HUDEP-2 (cell line): ENCODE results near the gene CALML3.
A peak's percentile ranks its signal among the peaks of the same experiment; 100 is the strongest.
"Not testable (repeated sequence)": the region's sequence is repeated elsewhere in the genome, so short reads cannot be mapped to it uniquely, and the experiment has no call there.

Source experiments
- DNase-seq, 76 experiments: peaks; one replicate each; lab custom pipeline; 2025; ENCODE audit not compliant: unreplicated experiment in 76 of 76; lab: John Stamatoyannopoulos, UW

The CALML3 gene

GRCh38 chr10:5552376-5553321 is 27.9 kb downstream of the CALML3 start:
- no peak for DNase-seq

DNA sequence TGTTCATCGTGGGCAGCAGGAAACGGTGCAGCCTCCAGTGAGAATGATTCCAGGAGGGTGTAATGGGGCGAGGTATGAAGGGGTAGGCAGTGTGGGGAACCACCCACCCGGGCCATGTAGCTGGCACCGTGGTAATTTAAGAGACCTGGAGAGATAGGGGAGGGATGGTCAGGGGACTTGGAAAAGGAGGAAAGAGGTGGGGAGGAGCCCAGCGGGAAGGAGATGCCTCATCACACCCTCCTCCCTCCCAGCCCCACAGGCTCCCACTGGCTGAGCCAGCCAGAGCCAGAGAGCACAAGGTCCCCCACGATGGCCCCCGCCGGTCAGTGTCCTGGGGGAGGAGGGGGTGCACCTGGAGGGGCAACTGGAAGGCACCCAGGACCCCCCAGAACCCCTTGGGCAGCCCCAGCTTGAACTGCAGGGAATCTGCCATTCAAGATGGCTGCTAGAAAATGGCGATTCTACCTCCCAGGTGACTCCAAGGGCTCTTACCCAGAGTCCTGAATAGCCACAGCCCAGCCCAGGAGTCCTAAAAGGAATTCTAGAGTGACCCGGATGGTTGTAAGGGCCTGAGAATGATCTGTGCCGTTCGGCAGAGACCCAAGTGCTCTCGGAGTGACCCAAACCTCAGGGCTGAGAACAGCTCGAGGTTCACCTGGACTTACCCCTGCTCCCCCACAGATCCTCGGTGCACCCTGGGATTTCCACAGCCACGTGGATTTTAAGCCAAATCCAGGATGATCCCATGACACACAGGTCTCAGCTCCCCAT is 28.8 kb downstream of the CALML3 start:
- no peak for DNase-seq

GRCh38 chr10:5555021-5555510 is 30.3 kb downstream of the CALML3 start:
- no peak for DNase-seq

DNA sequence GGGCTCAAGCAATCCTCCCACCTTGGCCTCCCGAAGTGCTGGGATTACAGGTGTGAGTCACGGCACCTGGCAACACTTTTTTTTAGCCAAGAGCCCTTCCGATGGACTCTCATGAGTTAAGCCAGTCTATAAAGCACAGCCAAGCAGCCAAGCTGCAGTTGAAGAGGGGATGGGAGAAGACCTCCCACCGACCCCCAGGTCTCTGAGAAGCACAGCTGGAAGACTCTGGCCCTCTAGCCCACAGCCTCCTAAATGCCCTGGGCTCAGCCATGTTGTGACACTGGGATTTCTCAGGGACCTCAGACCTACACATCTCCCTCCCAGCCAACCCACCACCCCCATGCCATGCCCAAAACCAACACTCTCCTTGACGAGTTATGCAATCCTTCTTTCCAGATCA is 31.1 kb downstream of the CALML3 start:
- no peak for DNase-seq

GRCh38 chr10:5556576-5556975 is 31.8 kb downstream of the CALML3 start:
- DNase-seq: no peak

- DNase-seq: no peak
Observed at GRCh38 chr10:5557040-5557721, 32.4 kb downstream of the CALML3 start.

DNA sequence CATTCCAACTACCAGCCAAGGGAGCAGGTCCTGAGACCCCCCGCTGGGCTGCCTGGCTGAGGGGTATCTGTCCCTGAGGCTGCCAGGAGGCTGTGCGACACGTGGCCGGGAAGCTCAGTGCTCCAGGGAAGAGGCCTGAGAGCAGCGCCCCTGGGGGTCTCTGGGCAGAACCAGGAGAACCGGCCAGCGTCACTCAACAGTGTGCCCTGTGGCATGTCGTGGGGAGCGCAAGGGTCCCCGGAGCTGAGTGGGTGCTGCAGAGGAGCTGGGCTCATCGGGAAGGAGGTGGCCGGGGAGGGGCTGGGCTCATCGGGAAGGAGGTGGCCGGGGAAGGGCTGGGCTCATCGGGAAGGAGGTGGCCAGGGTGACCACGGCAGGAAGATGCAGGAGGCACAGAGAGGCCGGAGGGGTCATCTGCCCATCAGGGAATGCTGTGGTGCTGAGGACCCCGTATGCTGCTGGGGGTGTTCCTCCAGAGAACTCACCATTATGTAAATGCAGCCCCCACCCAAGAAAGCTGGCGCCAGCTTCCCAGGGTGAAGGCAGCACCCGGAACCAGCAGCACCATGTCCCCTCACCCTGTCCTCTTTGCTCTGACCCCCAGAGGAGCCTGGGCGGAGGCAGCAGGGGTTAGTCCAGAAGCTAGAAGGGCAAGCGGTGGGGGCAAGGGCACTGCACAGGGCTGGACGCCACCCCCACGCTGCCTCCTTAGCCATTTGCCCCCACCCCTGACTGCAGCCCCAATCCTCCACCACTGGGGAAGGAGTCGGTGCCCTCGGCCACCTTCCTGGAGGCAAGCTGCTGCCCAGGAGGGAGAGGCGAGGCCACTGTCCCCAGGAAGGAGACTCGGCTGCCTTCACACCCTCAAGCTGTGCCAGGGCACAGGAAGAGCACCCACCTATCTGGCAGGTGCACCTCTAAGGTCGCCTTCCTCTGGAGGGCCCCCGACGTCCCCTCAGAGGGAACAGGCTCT is 33.3 kb downstream of the CALML3 start:
- DNase-seq: no peak

DNA sequence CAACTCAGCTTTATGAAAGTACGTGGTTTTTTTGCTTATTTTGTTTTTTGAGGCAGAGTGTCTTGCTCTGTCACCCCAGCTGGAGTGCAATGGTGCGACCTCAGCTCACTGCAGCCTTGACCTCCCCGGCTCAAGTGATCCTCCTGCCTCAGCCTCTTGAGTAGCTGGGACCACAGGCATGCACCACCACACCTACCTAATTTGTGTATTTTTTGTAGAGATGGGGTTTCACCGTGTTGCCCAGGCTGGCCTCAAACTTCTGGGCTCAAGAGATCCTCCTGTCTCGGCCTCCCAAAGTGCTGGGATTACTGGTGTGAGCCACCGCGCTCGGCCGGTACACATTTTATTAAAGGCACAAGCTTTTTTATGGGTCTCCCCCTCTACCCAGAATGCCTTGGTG is 34.3 kb downstream of the CALML3 start:
- DNase-seq: not testable (repeated sequence)

DNA sequence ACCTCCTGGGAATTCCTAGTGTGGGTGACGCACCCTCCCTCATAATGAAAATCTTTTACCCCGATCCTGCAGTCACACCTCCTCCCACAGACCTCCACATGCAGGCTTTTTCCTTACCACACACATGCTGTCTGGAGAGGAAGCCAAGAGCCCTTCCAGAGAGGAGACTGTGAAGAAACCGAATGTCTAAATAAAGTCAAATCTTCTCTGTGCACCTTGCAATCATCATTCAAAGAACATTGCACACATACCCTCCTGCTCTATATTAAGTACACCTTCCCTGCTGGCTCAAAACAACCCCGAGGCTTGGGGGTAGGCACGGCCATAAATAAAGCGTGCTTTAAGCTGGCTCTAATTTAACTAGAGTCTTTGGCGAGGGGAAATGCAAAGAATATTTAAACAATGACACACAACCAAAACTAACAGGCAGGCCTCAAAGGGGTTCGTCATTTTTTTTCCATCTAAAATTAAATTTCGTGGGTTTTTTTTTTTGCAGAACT is 34.9 kb downstream of the CALML3 start:
- no peak for DNase-seq

DNA sequence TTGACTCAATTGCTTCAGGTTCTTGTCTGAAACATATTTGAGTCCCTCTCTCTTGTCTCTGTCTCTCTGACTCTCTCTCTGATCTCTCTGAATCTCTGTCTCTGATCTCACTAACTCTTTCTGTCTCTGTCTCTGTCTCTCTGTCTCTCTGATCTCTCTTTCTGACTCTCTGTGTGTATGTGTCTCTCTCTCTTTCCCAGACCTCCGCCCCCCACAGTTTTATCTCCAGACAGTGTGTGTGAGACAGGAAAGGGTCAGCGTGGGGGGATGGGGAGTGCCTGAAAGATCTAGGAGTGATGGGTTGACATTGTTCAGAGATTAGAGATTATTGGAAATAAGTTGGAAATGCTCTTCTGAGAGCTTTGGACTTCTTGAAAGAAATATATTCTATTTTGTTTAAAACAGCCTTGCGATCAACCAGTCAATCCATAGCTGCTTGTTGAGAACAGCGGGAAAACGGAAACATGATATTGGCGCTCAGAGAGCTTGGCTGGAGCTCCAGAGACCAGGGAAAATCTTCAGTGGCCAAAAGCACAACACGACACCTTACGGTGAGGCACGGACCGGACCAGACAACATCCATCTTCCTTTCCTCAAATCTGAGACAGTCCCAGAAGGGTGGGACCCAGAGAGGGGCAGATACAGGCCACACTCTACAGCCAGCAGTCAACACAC is 35.5 kb downstream of the CALML3 start:
- DNase-seq: no peak

GRCh38 chr10:5560817-5561703 is 36.3 kb downstream of the CALML3 start:
- DNase-seq: no peak

DNA sequence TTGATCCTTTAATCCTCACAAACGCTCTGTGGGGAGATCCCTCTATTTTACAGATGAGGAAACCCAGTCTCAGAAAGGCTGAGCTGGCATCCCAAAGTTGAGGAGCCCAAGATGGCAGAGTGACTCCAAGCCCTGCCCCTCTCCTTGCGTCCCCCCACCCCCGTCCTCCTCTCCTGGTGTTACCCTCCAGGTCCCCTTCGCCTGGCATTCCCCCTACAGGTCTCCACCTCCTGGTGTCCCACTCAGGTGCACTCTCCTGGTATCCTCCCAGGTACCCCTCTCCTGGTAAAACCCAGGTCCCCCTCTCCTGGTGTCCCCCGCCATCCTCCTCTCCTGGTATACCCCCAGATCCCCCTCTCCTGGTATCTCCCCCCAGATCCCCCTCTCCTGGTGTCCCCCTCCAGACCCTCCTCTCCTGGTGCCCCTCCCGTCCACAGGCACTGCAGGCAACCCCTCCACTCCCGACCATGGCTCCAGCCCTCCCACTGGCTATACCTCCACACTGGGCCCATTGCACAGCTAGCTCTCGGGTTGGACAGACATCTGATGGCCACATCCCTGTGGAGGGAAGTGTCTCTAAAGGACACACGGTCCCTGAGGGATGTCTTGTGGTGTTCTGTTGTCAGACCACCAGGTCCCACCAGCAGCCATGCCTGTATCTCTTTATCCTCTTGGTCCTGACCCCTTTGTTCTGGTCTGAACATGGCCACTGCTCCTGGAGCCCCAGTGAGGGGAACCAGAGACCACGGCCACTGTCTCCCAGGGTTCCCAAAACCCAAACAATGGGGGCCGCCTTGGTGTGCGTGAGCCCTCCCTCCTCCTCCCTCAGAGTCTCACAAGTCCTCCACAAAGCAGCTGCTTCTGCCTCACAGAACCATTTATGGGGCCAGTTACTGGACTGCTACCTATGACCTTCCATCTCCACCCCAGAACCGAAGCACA is 37.2 kb downstream of the CALML3 start:
- no peak for DNase-seq

DNA sequence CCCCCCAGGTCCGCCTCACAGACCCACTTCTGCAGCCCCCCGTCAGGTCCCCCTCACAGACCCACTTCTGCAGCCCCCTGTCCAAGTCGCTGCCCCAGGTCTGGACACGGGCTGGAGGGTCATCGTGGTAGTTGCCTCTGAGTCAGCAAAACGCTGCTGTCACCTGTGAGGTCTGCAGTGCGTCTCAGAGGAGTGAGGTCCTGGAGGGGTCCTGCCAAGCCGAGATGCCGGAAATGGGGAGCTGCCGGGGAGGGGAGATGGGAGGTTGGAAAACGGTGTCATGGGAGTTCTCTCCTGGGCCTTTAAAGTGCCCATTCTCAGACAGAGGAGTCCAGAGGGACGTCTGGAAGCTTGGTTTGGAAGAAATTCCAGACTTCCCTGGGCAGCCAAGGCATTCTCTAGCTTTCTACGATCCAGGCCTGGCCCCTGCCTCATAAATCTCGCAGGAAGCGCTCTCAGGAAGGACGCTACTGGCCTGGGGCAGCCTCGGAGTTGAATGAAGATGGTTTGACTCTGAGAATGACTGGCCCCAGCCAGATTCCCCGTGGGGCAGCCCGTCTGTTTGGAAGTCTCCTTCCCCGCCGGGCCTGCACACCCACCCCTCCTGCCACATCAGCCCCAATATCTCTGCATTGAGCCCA is 38.7 kb downstream of the CALML3 start:
- no peak for DNase-seq

GRCh38 chr10:5563991-5564536 is 39.3 kb downstream of the CALML3 start:
- peak in 24 of 76 experiments; percentile 5 to 44 (median 19) for DNase-seq

DNA sequence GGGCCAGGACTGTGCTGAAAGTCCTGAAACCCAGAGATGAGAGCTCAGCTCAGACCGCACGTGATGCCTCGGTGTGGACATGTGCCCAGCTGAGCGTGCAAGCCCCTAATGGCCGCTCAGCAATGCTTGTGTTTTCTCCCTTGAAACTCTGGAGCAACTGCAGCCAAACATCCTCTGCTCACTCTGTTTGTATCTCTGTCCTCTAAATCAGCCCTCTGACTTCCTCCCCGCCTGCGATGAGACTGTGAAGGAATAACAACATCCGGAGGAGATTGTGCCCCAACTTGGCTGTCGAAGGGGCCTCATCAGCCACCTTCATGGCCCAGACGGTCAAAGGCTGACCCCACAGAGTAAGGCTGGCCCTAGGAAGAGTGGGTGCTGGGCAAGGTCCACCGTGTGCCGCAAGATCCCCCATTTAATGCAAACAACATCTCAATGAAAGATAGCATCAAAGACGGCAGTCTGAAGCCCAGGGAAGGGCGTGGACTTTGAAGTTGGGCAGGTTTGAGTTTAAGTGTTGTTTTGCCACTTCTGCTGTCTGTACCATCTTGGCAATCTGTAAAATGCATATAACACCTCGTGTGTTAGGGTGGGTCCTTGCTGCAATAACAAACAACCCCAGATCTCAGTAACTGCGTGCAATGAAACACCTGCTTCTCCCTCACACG is 39.9 kb downstream of the CALML3 start:
- DNase-seq: no peak

DNA sequence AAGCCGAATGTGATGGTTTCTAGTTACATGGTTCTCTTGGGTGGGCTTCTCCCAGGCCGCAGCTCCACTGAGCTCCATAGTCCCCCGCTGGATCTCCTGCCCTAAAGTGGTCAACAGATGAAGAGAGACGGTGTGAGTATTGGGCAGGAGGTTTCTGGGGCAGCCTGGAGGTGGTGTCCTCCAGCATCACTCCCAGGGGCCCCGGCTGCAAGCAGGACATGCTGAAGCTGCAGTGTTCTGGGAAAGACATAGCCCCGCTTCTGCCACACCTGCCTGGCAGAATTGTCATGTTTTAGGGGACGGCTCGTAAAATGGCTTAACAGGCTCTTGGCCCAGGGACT is 40.4 kb downstream of the CALML3 start:
- no peak for DNase-seq
